ENCODE results near the gene CDT1. TPM values are rescaled to one million over a fixed set of nuclear protein-coding genes. Genes with fewer than 3 reads are reported as not detected.

Gene CDT1
- total RNA-seq, 1 experiment from 2014 or later, result 39.9 TPM

DNA sequence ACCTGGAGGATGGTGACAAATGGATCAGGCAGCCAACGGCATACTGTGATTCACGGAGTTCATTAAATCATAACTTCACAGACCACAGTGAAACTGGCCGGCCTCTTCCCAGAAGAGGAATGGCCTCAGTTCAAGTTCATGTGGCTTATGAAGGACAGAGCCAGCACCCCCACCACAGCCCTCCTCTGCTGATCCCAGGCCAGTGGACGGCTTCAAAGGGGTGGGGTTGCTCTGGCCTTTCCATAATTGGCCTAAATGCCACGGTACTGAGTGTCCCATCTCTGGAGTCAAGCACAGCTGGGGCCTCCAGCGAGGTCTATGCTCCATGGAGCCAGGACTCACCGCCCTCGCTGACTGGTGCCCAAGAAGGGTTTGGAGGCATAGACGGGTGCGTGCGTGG lies 31.8 kb downstream of the CDT1 start:
- TF ChIP-seq TCF7L2 (IDR thresholded peaks at IDR 0.05; ENCODE audit: low read depth, low read length) (no peak), POLR2AphosphoS5 (IDR thresholded peaks at IDR 0.05; ENCODE audit: low read depth, low read length) (no peak), SIN3A (IDR thresholded peaks at IDR 0.05; ENCODE audit: borderline replicate concordance, insufficient read depth, low read depth, low read length) (no peak)
- TF ChIP-seq, protein P1, sequence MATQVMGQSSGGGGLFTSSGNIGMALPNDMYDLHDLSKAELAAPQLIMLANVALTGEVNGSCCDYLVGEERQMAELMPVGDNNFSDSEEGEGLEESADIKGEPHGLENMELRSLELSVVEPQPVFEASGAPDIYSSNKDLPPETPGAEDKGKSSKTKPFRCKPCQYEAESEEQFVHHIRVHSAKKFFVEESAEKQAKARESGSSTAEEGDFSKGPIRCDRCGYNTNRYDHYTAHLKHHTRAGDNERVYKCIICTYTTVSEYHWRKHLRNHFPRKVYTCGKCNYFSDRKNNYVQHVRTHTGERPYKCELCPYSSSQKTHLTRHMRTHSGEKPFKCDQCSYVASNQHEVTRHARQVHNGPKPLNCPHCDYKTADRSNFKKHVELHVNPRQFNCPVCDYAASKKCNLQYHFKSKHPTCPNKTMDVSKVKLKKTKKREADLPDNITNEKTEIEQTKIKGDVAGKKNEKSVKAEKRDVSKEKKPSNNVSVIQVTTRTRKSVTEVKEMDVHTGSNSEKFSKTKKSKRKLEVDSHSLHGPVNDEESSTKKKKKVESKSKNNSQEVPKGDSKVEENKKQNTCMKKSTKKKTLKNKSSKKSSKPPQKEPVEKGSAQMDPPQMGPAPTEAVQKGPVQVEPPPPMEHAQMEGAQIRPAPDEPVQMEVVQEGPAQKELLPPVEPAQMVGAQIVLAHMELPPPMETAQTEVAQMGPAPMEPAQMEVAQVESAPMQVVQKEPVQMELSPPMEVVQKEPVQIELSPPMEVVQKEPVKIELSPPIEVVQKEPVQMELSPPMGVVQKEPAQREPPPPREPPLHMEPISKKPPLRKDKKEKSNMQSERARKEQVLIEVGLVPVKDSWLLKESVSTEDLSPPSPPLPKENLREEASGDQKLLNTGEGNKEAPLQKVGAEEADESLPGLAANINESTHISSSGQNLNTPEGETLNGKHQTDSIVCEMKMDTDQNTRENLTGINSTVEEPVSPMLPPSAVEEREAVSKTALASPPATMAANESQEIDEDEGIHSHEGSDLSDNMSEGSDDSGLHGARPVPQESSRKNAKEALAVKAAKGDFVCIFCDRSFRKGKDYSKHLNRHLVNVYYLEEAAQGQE (IDR thresholded peaks at IDR 0.05; ENCODE audit: insufficient read depth in 1 of 2, low read depth in 2 of 2, low read length in 1 of 2), result no peak
- TF ChIP-seq, protein P2, sequence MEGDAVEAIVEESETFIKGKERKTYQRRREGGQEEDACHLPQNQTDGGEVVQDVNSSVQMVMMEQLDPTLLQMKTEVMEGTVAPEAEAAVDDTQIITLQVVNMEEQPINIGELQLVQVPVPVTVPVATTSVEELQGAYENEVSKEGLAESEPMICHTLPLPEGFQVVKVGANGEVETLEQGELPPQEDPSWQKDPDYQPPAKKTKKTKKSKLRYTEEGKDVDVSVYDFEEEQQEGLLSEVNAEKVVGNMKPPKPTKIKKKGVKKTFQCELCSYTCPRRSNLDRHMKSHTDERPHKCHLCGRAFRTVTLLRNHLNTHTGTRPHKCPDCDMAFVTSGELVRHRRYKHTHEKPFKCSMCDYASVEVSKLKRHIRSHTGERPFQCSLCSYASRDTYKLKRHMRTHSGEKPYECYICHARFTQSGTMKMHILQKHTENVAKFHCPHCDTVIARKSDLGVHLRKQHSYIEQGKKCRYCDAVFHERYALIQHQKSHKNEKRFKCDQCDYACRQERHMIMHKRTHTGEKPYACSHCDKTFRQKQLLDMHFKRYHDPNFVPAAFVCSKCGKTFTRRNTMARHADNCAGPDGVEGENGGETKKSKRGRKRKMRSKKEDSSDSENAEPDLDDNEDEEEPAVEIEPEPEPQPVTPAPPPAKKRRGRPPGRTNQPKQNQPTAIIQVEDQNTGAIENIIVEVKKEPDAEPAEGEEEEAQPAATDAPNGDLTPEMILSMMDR (IDR thresholded peaks at IDR 0.05), result no peak
- Histone ChIP-seq H3K36me3 (ENCODE audit: control insufficient read depth, insufficient read depth, low read length) (peaks cover 2% of the 10 kb centered on the region; the same call in 1 of the 2 replicates), H3K4me1 (ENCODE audit: control insufficient read depth, insufficient read depth, low read length) (no peaks in the 10 kb centered on the region), H3K4me3 (ENCODE audit: low read depth in 2 of 2, low read length in 2 of 2) (no peak overlapping the region), H3K27ac (ENCODE audit: low read length) (no peak overlapping the region), H3K27me3 (ENCODE audit: control insufficient read depth, insufficient read depth, low read length) (no peaks in the 10 kb centered on the region), H3K9me3 (ENCODE audit: control insufficient read depth, insufficient read depth, low read depth, low read length) (no peaks in the 10 kb centered on the region)
- in situ Hi-C loops (cut with HindIII; ENCODE audit: low pct_unique_long_range_greater_than_20kb, low sequenced_read_pairs), result no loop called here
- no peak for ATAC-seq
- intact Hi-C loops (cut with micrococcal nuclease; ENCODE audit: unreplicated experiment), result no loop called here
- POLR2A ChIA-PET, result no interaction called here
- no TSS peak for BruUV-seq (replicated peaks)
- DNase-seq (ENCODE audit: low read depth, low spot score), result no peak
- CTCF ChIA-PET, result no interaction called here

DNA sequence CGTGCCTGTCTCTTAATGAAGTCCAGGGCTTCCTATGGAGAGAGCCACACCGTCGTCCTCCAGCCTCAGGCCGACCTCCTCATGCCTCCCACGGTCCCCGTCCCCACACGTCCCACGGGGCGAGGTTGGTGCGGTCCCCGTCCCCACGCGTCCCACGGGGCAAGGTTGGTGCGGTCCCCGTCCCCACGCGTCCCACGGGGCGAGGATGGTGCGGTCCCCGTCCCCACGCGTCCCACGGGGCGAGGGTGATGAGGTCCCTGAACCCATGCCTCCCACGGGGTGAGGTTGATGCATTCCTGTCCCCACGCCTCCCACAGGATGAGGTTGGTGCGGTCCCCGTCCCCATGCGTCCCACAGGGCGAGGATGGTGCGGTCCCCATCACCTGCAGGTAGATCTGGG lies 32.2 kb downstream of the CDT1 start:
- H3K27me3 ChIP-seq (ENCODE audit: control insufficient read depth, insufficient read depth, low read length), result no peaks in the 10 kb centered on the region
- H3K9me3 ChIP-seq (ENCODE audit: control insufficient read depth, insufficient read depth, low read depth, low read length), result no peaks in the 10 kb centered on the region
- TF ChIP-seq POLR2AphosphoS5 (IDR thresholded peaks at IDR 0.05; ENCODE audit: low read depth, low read length), result no peak
- TF ChIP-seq, protein P2 (IDR thresholded peaks at IDR 0.05), result no peak
- TF ChIP-seq, protein P1 (IDR thresholded peaks at IDR 0.05; ENCODE audit: insufficient read depth in 1 of 2, low read depth in 2 of 2, low read length in 1 of 2), result no peak
- no peak for TF ChIP-seq TCF7L2 (IDR thresholded peaks at IDR 0.05; ENCODE audit: low read depth, low read length)
- no peak for TF ChIP-seq SIN3A (IDR thresholded peaks at IDR 0.05; ENCODE audit: borderline replicate concordance, insufficient read depth, low read depth, low read length)
- H3K36me3 ChIP-seq (ENCODE audit: control insufficient read depth, insufficient read depth, low read length), result peaks cover 2% of the 10 kb centered on the region; the same call in 1 of the 2 replicates
- BruUV-seq (replicated peaks), result no TSS peak
- H3K4me3 ChIP-seq (ENCODE audit: low read depth in 2 of 2, low read length in 2 of 2), result no peak overlapping the region
- H3K4me1 ChIP-seq (ENCODE audit: control insufficient read depth, insufficient read depth, low read length), result no peaks in the 10 kb centered on the region
- H3K27ac ChIP-seq (ENCODE audit: low read length), result no peak overlapping the region
- CTCF ChIA-PET, result no interaction called here
- DNase-seq (ENCODE audit: low read depth, low spot score), result no peak
- in situ Hi-C loops (cut with HindIII; ENCODE audit: low pct_unique_long_range_greater_than_20kb, low sequenced_read_pairs) (no loop called here), intact Hi-C loops (cut with micrococcal nuclease; ENCODE audit: unreplicated experiment) (no loop called here)
- no peak for ATAC-seq
- POLR2A ChIA-PET, result no interaction called here
